ENCODE results near the gene GTF3C1.

DNA sequence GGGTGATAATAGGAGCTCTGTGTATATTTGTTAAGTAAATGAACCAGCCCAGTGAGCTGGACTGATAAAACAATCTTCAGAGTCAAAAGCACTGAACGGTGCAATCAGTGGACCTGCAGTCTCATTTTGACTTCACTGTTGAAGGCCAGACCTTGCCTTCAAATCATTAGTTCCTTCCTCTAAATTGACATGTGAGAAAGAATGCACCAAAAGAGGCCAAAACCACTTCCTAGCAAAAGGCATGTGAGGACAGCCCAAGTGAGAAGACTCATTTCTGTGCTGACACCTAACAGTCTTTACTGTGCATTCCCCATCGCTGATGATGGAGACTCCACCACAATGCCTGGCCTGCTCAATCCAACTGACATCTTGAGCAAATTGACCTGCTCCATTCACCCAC, 10.6 kb downstream of the GTF3C1 start:
- TF ChIP-seq, protein P1, sequence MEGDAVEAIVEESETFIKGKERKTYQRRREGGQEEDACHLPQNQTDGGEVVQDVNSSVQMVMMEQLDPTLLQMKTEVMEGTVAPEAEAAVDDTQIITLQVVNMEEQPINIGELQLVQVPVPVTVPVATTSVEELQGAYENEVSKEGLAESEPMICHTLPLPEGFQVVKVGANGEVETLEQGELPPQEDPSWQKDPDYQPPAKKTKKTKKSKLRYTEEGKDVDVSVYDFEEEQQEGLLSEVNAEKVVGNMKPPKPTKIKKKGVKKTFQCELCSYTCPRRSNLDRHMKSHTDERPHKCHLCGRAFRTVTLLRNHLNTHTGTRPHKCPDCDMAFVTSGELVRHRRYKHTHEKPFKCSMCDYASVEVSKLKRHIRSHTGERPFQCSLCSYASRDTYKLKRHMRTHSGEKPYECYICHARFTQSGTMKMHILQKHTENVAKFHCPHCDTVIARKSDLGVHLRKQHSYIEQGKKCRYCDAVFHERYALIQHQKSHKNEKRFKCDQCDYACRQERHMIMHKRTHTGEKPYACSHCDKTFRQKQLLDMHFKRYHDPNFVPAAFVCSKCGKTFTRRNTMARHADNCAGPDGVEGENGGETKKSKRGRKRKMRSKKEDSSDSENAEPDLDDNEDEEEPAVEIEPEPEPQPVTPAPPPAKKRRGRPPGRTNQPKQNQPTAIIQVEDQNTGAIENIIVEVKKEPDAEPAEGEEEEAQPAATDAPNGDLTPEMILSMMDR (IDR thresholded peaks at IDR 0.05): no peak
- no peak for TF ChIP-seq POLR2A (IDR thresholded peaks at IDR 0.05)

All from uterus (tissue), 2 donors.